NOMO-1 treated with dmso at 0.1 percent for 144 hours (cell line): ENCODE results near the gene SPRR2F.
"Not testable (repeated sequence)": the region's sequence is repeated elsewhere in the genome, so short reads cannot be mapped to it uniquely, and the experiment has no call there.

Experiments
- DNase-seq: peaks from one replicate; lab custom pipeline; 2025; ENCODE audit not compliant: unreplicated experiment; lab: John Stamatoyannopoulos, UW

Gene SPRR2F, protein sequence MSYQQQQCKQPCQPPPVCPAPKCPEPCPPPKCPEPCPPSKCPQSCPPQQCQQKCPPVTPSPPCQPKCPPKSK

DNA sequence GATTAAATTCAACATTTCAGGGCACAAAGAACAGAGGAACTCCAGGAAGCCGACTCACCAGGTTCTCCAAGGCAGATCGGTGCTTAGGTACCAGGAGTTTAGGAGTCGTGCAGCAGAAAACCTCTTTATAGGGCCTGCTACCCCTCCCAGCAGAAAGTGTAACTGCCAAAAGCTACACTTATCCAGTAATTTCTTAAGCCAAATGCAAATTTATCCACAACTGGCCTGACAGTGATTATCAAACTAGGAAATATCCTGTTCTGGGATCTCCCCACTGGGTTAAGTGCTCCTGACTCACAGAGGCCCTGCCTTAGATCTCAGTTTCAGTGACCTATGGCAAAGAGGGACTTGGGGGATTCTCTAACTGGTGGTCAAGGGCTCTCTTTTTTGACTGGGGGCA is at the start of gene SPRR2F:
Gene SPRR2F (minus strand): TSS at position 101 of the 400 bp plus-strand sequence. CDS start 783 bp downstream, outside the sequence.
- no peak for DNase-seq

DNA sequence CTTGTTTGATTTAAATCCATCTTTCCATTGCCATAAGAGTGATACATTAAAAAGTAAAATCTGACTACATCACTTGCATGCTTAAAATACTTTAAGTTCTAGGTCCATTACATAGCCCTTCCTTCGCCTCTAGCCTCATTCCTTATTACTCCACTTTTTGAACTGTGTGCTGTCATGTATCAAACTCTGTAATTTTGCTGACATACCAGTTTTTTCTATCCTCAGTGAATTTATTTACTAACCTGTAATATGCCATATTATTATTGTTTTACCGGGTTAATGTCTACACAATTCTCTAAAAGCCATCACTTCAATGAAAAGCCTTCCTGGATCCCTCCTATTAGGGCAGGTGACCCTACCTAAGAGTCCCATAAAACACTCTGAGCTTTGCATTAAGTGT is 42.2 kb upstream of the SPRR2F start:
- no peak for DNase-seq

DNA sequence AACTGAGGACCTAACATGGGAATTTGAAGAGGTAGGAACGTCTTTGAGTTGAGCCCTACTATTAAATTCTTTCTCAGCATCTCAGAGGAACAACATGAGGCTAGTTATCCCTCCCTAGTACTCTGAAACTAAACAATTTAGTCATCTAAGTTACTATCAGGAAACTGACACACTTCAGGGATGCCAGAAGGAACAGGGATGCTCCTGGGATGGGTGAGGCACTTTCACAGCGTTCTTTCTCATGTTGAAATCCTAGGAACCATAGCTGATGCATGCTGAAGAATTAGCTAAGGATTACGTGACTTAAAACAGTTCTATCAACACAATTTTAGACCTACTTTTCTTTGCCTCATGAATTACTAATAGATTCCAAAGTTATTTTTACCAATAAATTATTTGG is 39.2 kb upstream of the SPRR2F start:
- DNase-seq, result no peak

DNA sequence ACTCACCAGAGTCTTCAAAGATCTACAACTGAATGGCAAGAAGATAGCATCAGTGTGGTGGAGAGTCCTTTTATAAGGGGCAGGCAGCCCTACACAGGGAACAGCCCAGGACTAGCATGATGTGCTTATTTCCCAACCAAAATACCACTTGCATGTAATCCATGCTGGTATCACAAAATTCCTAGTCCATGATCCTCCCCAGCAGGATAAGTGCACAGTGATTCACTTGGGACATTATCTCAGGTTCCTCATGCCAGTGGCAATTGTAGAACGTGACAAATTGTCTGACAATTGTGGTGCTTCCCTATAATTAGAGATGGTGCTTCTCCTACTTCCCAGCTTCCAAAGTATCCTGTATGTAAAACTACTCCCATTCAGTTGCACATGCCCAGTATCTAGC is 37.5 kb upstream of the SPRR2F start, which contains the start of gene SPRR2G:
Gene SPRR2G (minus strand): TSS at position 45 of the 400 bp plus-strand sequence. CDS start 780 bp downstream, outside the sequence.
- no peak for DNase-seq

DNA sequence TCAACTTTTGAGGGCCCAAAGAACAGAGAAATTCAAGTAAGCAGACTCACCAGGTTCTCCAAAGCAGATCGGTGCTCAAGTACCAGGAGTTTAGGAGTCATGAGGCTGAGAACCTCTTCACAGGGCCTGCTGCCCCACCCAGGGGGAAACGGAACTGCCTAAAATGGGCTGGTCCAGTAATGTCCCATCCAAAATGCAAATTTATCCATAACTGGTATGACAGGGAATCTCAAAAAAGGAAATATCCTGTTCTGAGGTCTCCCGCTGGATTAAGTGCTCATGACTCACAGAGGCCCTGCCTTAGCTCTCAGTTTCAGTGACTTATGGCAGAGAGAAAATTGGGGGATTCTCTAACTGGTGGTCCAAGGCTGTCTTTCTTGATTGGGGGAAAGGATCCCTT is 28.1 kb upstream of the SPRR2F start:
- DNase-seq, result no peak

DNA sequence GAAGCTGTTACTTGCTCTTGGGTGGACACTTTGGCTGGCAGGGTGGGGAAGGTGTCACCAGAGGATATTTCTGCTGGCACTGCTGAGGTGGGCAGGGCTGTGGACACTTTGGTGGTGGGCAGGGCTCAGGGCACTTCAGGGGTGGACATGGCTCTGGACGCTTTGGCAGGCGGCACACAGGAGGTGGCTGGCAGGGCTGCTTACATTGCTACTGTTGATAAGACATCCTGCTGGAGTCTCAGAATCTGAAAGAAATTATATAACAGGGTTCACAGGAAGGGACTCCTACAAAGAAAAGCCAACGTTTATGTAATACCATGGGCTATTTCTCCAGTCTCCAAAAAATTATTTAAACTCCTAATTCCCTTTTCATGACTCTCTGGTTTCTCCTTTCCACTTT is 27.2 kb upstream of the SPRR2F start:
- DNase-seq, result no peak

DNA sequence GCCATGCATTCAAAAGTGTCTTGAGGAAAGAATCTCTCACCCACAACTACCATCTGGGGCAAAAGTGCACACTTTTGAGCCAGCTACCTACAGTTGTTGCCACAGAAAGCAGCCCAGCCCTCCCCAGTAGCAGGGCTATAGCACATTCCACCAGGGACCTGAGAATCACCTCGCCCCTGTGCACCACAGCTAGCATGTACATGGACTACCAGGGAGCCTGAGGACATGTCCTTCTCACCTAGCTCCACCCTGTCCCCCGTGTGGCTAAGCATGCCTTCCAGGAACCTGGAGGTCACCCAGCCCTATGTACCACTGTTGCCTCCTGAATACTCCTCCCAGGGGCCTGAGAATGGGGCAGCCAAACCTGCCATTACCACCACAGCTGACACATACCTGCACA is 20.4 kb upstream of the SPRR2F start:
- DNase-seq, result no peak

DNA sequence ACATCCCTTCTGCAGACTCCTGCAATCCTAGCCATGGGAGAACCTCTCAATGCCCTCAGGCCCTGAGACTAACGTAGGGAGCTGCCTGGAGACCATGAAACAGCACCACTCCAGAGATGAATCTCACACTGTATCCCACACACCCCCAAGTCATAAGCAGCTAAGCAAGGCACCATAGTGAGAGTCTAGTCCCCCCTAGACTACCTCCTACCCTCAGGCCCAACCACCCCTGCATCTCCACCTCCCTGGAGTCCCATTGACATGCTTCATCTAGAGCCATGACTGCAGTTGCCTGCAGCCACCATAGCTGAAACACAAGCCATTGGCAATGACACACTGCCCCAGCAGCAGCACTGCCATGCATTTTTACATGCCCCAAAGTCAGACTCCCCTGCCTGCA is 20.0 kb upstream of the SPRR2F start:
- no peak for DNase-seq

DNA sequence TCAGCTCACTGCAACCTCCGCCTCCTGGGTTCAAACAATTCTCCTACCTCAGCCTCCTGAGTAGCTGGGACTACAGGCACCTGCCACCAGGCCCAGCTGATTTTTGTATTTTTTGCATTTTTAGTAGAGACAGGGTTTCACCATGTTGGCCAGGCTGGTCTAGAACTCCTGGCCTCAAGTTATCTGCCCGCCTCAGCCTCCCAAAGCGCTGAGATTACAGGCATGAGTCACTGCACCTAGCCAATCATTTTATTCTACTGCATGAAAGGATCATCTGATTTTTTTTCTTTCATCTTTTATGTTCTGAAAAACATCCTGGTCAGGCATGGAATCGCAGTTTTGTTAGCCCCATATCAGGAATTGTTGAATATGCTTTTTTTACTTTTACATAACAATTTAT is 15.4 kb upstream of the SPRR2F start:
- DNase-seq, result not testable (repeated sequence)

DNA sequence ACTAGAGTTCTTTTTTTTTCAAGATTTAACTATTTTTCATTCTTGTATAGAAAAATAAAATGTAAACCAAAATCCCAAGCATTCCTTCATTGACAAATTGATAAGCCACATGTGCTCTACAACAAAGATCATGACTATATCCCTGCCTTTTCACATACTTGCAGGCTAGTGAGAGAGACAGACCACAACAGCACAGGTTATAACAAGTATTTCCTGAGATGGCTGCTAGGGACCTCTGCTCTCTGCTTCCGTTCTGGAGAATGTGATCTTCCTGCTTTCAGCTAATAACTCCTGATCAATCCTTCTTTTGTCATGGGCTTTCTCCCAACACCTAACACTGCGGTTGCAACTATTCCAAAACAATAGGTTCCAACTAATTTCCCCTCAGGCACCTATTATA is 14.0 kb upstream of the SPRR2F start:
- DNase-seq, result no peak

DNA sequence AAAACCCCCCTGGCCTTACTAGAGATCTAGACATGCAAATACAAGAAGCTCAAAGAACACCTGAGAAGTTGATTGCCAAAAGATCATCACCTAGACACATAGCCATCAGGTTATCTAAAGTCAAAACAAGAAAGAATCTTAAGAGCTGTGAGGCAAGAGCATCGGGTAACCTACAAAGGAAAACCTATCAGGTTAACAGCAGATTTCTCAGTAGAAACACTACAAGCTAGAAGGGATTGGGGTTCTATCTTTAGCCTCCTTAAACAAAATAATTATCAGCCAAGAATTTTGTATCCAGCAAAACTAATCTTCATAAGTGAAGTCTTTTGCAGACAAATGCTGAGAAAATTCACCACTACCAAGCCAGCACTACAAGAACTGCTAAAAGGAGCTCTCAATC is 12.2 kb upstream of the SPRR2F start:
- no peak for DNase-seq

DNA sequence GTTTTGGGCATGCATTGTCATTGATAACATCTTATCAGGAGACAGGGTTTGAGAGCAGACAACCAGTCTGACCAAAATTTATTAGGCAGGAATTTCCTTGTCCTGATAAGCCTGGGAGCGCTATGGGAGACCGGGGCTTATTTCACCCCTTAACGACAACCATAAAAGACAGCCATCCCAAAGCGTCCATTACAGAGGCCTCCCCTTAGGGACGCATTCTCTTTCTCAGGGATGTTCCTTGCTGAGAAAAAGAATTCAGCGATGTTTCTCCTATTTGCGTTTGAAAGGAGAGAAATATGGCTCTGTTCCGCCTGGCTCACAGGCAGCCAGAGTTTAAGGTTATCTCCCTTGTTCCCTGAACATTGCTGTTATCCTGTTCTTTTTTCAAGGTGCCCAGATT is 10.5 kb upstream of the SPRR2F start:
- not testable (repeated sequence) for DNase-seq

DNA sequence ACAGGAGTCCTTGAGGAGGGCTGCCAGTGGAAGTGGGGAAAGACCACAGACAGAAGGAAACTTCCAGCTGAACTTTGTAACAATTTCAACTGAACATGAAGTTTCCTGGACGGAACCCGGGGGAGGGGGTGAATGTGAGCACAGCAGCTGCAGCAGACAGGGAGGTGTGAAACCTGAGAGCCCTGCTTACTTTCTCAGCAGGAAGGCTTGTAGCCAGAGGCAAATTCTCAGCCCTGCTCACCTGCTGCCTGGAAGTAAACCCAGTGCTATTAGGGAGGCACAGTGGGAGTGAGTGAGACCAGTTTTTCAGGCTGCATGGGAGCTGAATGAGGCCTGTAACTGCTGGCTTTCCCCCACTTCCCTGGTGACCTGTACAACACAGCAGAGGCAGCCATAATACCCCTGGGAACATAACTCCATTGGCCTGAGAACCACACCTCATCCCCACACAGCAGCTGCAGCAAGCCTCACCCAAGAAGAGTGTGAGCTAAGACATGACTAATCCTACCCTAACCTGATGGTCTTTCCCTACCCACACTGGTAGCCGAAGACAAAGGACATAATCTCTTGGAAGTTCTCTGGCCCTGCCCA is 9.6 kb upstream of the SPRR2F start:
- no peak for DNase-seq

DNA sequence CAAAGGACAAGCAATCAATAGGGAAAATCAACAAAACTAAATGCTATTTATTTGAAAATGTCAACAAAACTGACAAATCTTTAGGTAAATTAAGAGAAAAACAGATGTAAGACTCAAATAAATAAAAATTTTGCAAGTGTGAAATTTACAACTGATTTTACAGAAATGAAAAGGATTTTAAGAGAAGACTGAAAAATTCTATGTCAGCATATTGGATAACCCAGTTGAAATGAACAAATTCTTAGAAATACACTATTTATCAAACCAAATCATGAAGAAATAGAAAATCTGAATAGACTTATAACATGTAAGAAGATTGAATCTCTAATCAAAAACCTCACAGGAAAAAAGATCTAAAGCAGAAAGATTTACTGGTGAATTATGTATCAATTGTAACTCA is 7.6 kb upstream of the SPRR2F start:
- DNase-seq, result no peak

DNA sequence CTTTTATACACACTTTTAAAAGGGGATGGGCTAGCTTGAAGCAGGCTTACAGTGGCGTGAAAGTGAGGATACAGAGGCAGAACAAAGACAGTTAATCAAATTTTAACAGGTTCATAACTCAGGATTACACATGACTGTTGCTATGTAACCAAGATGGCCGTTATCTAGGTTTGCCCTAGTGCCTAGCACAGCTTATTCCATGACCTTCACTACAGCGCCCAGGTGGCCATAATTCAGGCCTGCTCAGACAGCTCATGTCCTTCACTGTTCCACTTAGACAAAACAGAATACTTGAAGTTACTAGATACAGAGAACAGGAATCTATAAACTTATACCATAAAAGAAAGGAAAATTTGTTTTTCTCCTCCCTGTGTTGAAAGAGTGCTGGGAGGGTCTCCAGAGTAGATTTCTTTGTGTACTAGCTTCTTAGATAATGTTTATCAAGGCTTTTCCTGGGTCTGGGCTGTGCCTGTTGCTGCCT is 6.2 kb upstream of the SPRR2F start:
- no peak for DNase-seq

DNA sequence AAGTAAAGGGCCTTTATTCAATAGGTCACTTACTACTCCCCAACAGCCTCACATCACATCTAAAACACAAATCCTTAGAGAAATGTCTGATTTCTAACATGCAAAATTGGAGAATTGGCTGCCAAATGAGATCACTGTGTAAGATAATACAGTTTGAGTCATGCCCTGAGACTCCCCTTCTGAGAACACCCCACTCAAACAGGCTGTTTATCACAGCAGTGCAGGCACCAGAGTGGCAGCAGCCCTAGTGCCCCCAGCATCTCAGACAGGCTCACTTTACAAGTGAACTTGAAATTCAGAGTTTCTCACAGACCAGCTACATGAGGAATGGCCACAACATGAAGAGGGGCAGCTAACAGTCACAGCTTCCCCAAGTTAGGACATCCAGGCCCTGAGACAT is 1.9 kb upstream of the SPRR2F start:
- not testable (repeated sequence) for DNase-seq

DNA sequence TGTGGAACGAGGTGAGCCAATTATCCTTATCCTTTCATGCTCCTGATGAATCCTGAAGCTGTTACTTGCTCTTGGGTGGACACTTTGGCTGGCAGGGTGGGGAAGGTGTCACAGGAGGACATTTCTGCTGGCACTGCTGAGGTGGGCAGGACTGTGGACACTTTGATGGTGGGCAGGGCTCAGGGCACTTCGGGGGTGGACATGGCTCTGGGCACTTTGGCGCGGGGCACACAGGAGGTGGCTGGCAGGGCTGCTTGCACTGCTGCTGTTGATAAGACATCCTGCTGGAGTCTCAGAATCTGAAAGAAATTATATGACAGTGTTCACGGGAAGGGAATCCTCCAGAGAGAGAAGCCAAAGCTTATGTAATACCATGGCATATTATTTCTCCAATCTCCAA is 862 bp downstream of the SPRR2F start:
- not testable (repeated sequence) for DNase-seq

DNA sequence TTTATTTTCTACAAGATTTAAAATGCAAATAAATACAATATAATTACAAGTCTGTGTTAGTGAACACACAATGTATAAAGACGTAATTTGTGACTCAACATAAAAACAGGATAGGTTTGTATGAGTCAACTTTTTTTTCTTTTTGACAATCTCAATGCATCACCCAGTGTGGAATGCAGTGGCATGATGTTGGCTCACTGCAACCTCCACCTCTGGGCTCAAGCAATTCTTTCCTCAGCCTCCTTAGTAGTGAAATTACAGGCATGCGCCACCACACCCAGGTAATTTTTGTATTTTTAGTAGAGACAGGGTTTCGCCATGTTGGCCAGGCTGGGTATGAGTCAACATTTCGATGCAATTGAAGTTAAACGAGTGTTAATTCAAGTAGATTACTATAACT is 13.1 kb downstream of the SPRR2F start:
- no peak for DNase-seq

DNA sequence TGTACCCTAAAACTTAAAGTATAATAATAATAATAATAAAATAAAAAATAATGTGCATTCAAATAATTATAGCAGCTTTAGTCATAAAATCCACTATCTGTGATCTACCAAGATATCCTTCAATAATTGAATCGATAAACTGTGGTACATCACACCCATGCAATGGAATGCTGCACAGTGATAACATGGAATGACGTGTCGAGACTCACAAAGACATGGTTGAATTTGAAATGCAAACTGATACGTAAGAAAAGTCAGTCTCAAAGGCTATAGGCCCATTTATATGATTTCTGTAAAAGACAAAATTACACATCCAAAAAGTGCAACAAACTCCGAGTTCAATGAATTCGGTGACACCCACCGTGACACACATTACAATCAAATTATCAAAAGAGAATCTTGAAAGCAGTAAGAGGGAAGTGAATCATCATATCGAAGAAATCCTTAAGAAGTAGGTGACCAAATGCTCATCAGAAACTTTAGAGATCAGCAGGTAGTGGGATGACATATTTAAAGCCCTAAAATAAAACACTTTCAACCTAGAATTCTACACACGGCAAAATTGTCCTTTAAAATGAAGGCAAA is 13.8 kb downstream of the SPRR2F start:
- DNase-seq, result no peak

DNA sequence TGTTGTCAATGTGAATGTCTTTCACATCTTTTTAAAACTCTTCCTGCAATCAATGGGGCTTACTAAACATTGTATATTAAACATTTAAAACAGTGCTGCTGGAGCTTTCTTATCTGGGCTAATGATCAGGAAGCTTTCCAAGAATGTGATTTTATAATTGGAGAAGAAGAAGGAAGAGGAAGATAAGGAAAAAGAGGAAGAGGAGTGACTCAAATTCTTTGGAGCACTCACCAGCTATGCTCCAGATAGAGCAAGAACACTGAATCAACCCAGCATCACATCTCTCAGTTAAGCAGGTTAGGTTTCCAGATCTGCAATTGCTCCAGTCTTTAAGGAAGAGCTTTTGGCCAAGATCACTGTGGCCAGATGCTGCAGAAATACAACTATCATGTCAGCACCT is 17.6 kb downstream of the SPRR2F start:
- no peak for DNase-seq

DNA sequence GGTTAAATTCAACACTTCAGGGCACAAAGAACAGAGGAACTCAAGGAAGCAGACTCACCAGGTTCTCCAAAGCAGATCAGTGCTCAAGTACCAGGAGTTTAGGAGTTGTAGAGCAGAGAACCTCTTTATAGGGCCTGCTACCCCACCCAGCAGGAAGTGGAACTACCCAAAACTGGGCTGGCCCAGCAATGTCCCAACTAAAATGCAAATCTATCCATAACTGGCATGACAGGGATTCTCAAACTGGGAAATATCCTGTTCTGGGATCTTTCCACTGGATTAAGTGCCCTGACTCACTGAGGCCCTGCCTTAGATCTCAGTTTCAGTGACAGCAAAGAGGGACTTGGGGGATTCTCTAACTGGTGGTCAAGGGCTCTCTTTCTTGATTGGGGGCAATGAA is 18.9 kb downstream of the SPRR2F start, which contains the start of gene SPRR2E:
Gene SPRR2E (minus strand): TSS at position 101 of the 400 bp plus-strand sequence. CDS start 775 bp downstream, outside the sequence.
- DNase-seq, result no peak

DNA sequence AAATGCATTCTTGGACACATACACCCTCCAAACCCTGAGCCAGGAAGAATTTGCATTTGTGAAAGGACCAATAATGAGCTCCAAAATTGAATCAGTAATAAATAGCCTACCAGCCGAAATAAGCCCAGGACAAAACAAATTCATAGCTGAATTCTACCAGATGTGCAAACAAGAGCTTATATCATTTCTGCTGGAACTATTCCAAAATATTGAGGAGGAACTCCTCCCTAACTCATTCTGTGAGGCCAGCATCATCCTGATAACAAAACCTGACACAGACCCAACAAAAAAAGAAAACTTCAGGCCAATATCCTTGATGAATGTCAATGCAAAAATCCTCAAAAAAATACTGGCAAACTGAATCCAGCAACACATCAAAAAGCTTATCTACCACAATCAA is 25.7 kb downstream of the SPRR2F start:
- no peak for DNase-seq

DNA sequence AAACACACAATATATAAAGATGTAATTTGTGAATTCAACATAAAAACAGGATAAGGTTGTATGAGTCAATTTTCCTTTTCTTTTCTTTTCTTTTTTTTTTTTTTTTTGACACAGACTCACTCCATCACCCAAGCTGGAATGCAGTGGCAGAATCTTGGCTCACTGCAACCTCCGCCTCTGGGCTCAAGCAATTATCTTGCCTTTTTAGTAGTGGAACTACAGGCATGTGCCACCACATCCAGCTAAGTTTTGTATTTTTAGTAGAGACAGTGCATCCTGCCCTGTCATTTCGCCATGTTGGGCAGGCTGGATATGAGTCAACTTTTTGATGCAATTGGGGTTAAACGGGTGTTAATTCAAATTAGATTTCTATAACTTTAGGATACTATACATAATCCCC is 31.6 kb downstream of the SPRR2F start:
- no peak for DNase-seq
